ENCODE results near the gene RFX2.

RFX2 gene

DNA sequence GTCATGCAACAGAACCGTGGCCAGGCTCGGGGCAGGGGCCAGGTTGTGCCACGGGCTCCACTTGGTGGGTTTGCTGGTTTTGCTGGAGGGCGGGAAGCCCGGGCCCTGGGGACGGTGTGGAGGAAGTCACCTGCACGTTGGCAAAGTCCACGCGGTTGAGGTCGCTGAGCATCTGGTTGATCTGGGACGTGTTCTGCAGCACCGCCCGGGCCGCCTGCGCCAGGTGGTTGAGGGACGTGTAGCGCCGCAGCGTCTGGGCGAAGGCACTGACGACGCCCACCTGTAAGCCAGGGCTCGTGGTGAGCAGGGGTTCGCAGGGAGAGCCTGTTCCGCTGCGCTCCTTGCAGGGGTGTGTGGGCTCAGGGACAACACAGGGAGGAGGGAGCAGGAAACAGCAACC is 107.7 kb downstream of the RFX2 start:
- H3K9me3 ChIP-seq (ENCODE audit: control insufficient read depth, low read length) = no peaks in the 10 kb centered on the region
- H3K4me3 ChIP-seq (ENCODE audit: low read length) = no peak overlapping the region
- no peaks in the 10 kb centered on the region for H3K27me3 ChIP-seq (replicated peaks; ENCODE audit: control insufficient read depth, insufficient read depth, low read length)
- no peak for DNase-seq (ENCODE audit: low read depth)
- peaks cover 51% of the 10 kb centered on the region for H3K36me3 ChIP-seq (ENCODE audit: control insufficient read depth, insufficient read depth, low read length, severe bottlenecking)
- H3K4me1 ChIP-seq (ENCODE audit: control insufficient read depth, insufficient read depth, low read length) = no peaks in the 10 kb centered on the region
- no peak overlapping the region for H3K9ac ChIP-seq (ENCODE audit: low read length)

DNA sequence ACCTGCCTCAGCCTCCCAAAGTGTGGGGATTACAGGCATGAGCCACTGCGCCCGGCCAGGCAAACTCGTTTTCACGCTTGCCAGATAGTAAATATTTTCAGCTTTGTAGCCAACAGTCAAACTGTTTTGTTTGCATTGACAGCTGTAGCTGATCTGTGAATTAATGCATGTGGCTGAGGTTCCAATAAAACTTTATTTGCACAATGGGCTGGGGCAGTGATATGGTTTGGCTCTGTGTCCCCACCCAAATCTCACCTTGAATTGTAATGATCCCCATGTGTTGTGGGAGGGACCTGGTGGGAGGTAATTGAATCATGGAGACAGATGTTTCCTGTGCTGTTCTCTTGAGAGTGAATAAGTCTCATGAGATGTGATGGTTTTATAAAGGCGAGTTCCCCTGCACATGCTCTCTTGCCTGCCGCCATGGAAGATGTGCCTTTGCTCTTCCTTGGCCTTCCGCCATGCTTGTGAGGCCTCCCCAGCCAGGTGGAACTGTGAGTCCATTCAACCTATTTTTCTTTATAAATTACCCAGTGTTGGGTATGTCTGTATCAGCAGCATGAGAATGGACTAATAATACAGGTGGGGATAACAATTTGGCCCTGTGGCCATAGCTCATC is 110.0 kb downstream of the RFX2 start:
- no peak for DNase-seq (ENCODE audit: low read depth)
- H3K9ac ChIP-seq (ENCODE audit: low read length) = no peak overlapping the region
- H3K4me1 ChIP-seq (ENCODE audit: control insufficient read depth, insufficient read depth, low read length) = no peaks in the 10 kb centered on the region
- H3K27me3 ChIP-seq (replicated peaks; ENCODE audit: control insufficient read depth, insufficient read depth, low read length) = no peaks in the 10 kb centered on the region
- no peak overlapping the region for H3K4me3 ChIP-seq (ENCODE audit: low read length)
- H3K9me3 ChIP-seq (ENCODE audit: control insufficient read depth, low read length) = no peaks in the 10 kb centered on the region
- peaks cover 52% of the 10 kb centered on the region for H3K36me3 ChIP-seq (ENCODE audit: control insufficient read depth, insufficient read depth, low read length, severe bottlenecking)

GRCh38 chr19:5999693-6000092 is 110.6 kb downstream of the RFX2 start:
- Histone ChIP-seq H3K27me3 (replicated peaks; ENCODE audit: control insufficient read depth, insufficient read depth, low read length) (no peaks in the 10 kb centered on the region), H3K4me1 (ENCODE audit: control insufficient read depth, insufficient read depth, low read length) (no peaks in the 10 kb centered on the region), H3K4me3 (ENCODE audit: low read length) (no peak overlapping the region), H3K9ac (ENCODE audit: low read length) (no peak overlapping the region), H3K36me3 (ENCODE audit: control insufficient read depth, insufficient read depth, low read length, severe bottlenecking) (peaks cover 52% of the 10 kb centered on the region), H3K9me3 (ENCODE audit: control insufficient read depth, low read length) (no peaks in the 10 kb centered on the region)
- no peak for DNase-seq (ENCODE audit: low read depth)

GRCh38 chr19:5997371-5997770 is 112.9 kb downstream of the RFX2 start:
- H3K27me3 ChIP-seq (replicated peaks; ENCODE audit: control insufficient read depth, insufficient read depth, low read length) = no peaks in the 10 kb centered on the region
- H3K4me1 ChIP-seq (ENCODE audit: control insufficient read depth, insufficient read depth, low read length) = no peaks in the 10 kb centered on the region
- H3K9me3 ChIP-seq (ENCODE audit: control insufficient read depth, low read length) = no peaks in the 10 kb centered on the region
- H3K9ac ChIP-seq (ENCODE audit: low read length) = no peak overlapping the region
- H3K4me3 ChIP-seq (ENCODE audit: low read length) = no peak overlapping the region
- DNase-seq (ENCODE audit: low read depth) = no peak
- H3K36me3 ChIP-seq (ENCODE audit: control insufficient read depth, insufficient read depth, low read length, severe bottlenecking) = peaks cover 39% of the 10 kb centered on the region

- Histone ChIP-seq H3K36me3 (ENCODE audit: control insufficient read depth, insufficient read depth, low read length, severe bottlenecking) (peaks cover 37% of the 10 kb centered on the region), H3K9me3 (ENCODE audit: control insufficient read depth, low read length) (no peaks in the 10 kb centered on the region)
- DNase-seq (ENCODE audit: low read depth) = no peak
Measured at GRCh38 chr19:5996623-5997320, 113.5 kb downstream of the RFX2 start.

GRCh38 chr19:5996102-5996501 is 114.2 kb downstream of the RFX2 start:
- peaks cover 33% of the 10 kb centered on the region for H3K36me3 ChIP-seq (ENCODE audit: control insufficient read depth, insufficient read depth, low read length, severe bottlenecking)
- H3K4me3 ChIP-seq (ENCODE audit: low read length) = no peak overlapping the region

More at GRCh38 chr19:5996623-5997320, 113.5 kb downstream of the RFX2 start:
- H3K4me3 ChIP-seq (ENCODE audit: low read length) = no peak overlapping the region
- no peak overlapping the region for H3K9ac ChIP-seq (ENCODE audit: low read length)
- no peaks in the 10 kb centered on the region for H3K4me1 ChIP-seq (ENCODE audit: control insufficient read depth, insufficient read depth, low read length)
- no peaks in the 10 kb centered on the region for H3K27me3 ChIP-seq (replicated peaks; ENCODE audit: control insufficient read depth, insufficient read depth, low read length)

DNA sequence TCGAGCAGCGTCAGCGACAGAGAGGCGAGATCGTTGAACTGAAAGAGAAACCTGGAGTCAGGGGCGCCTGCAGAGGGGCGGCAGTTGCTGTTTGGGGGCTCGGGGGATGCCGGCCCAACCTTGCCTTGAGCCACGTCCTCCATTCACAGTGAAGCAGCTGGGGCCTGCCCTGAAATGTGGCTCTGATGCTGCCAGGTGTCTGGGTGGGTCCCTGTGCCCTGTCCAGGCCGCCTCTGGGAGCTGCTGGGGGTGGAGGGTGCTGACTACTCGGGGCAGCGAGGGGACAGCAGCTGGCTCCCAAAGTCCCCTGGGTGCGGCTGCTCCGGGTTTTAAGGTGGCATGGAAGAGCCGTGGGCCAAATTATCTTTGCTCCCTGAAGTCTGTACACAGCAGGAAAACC is 114.7 kb downstream of the RFX2 start:
- Histone ChIP-seq H3K36me3 (ENCODE audit: control insufficient read depth, insufficient read depth, low read length, severe bottlenecking) (peaks cover 28% of the 10 kb centered on the region), H3K4me1 (ENCODE audit: control insufficient read depth, insufficient read depth, low read length) (no peaks in the 10 kb centered on the region), H3K9me3 (ENCODE audit: control insufficient read depth, low read length) (no peaks in the 10 kb centered on the region), H3K9ac (ENCODE audit: low read length) (no peak overlapping the region), H3K27me3 (replicated peaks; ENCODE audit: control insufficient read depth, insufficient read depth, low read length) (no peaks in the 10 kb centered on the region), H3K4me3 (ENCODE audit: low read length) (no peak overlapping the region)
- no peak for DNase-seq (ENCODE audit: low read depth)

More at GRCh38 chr19:5996102-5996501, 114.2 kb downstream of the RFX2 start:
- Histone ChIP-seq H3K27me3 (replicated peaks; ENCODE audit: control insufficient read depth, insufficient read depth, low read length) (no peaks in the 10 kb centered on the region), H3K9me3 (ENCODE audit: control insufficient read depth, low read length) (no peaks in the 10 kb centered on the region), H3K4me1 (ENCODE audit: control insufficient read depth, insufficient read depth, low read length) (no peaks in the 10 kb centered on the region), H3K9ac (ENCODE audit: low read length) (no peak overlapping the region)
- DNase-seq (ENCODE audit: low read depth) = no peak

DNA sequence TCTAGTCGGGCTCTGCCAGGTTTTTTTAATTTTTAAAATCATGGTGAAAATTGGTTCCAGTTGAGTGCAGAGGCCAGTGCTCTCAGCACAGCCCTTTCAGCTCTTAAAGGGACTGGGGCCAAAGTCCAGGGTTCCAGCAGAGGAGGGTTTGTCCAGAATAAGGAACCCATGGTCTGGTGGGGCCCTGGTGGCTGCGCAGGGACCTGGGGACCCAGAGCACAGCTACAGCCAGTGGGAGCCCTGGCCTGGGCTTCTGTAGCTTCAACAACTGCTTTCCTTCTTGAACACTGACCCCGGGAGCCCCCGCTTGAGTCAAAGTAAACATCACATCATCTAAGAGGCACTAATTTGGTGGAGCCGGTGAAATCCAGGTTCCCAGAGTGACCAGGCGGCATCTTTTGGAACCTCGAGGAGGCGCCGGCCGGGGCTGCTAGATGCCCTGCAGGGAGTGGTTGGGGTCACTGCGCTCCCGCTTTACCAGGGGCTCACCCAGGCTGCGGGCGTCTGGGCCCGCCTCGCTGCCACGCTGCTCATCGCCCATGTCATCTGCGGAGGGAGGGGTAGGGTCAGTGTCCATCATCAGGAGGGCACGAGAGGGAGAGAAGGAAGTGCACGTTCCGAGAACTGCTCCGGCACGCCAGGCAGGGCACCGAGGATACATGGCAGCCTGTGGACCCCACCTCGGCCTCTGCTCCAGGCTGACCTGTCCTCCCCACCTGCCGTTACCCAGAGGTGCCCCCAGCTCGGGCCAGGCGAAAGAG is 115.7 kb downstream of the RFX2 start:
- H3K27me3 ChIP-seq (replicated peaks; ENCODE audit: control insufficient read depth, insufficient read depth, low read length) = no peaks in the 10 kb centered on the region
- H3K9ac ChIP-seq (ENCODE audit: low read length) = no peak overlapping the region

DNA sequence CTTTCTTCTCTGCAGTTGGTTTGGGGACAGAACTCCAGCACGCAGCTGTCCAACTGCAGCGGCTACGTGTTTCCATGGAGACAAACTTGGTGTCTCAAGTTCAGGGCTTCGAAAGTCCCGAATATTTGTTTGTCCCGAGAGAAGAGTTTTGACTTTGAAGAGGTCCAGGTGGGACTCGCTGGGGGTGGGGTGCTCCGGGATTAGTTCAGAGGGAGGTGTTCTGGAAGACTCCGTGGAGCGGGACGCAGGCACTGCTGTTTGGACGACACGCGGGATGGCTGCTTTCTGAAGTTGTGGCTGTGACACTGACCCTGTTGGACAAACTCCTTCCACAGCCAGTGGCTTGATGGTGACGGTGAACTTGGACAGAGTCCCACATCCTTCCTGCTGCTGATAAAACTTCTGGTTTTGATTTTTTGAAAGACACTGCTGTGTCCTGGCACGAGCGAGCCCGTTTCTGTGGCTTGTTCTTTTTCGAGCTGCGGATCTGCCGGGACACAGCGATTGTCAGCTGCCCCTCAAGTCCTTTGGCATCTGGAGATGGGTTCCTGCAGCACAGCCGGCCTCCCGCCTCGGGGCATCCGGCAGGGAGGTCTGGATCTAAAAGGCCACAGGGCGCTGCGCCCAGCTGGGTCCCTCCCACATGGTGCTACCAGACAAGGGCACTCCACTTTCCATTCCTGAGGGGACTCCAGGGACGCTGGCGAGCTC is 116.5 kb downstream of the RFX2 start:
- H3K9ac ChIP-seq (ENCODE audit: low read length) = no peak overlapping the region
- H3K9me3 ChIP-seq (ENCODE audit: control insufficient read depth, low read length) = no peaks in the 10 kb centered on the region
- DNase-seq (ENCODE audit: low read depth) = peak; percentile 48
- H3K36me3 ChIP-seq (ENCODE audit: control insufficient read depth, insufficient read depth, low read length, severe bottlenecking) = peaks cover 16% of the 10 kb centered on the region
- no peaks in the 10 kb centered on the region for H3K4me1 ChIP-seq (ENCODE audit: control insufficient read depth, insufficient read depth, low read length)
- H3K27me3 ChIP-seq (replicated peaks; ENCODE audit: control insufficient read depth, insufficient read depth, low read length) = no peaks in the 10 kb centered on the region
- H3K4me3 ChIP-seq (ENCODE audit: low read length) = no peak overlapping the region

More for the DNA sequence above, 115.7 kb downstream of the RFX2 start:
- Histone ChIP-seq H3K36me3 (ENCODE audit: control insufficient read depth, insufficient read depth, low read length, severe bottlenecking) (peaks cover 19% of the 10 kb centered on the region), H3K4me1 (ENCODE audit: control insufficient read depth, insufficient read depth, low read length) (no peaks in the 10 kb centered on the region), H3K9me3 (ENCODE audit: control insufficient read depth, low read length) (no peaks in the 10 kb centered on the region), H3K4me3 (ENCODE audit: low read length) (no peak overlapping the region)
- no peak for DNase-seq (ENCODE audit: low read depth)

GRCh38 chr19:5993201-5993600 is 117.1 kb downstream of the RFX2 start:
- H3K4me3 ChIP-seq (ENCODE audit: low read length) = no peak overlapping the region
- H3K4me1 ChIP-seq (ENCODE audit: control insufficient read depth, insufficient read depth, low read length) = no peaks in the 10 kb centered on the region
- no peaks in the 10 kb centered on the region for H3K27me3 ChIP-seq (replicated peaks; ENCODE audit: control insufficient read depth, insufficient read depth, low read length)
- H3K36me3 ChIP-seq (ENCODE audit: control insufficient read depth, insufficient read depth, low read length, severe bottlenecking) = peaks cover 16% of the 10 kb centered on the region
- H3K9ac ChIP-seq (ENCODE audit: low read length) = no peak overlapping the region
- DNase-seq (ENCODE audit: low read depth) = no peak
- H3K9me3 ChIP-seq (ENCODE audit: control insufficient read depth, low read length) = no peaks in the 10 kb centered on the region

DNA sequence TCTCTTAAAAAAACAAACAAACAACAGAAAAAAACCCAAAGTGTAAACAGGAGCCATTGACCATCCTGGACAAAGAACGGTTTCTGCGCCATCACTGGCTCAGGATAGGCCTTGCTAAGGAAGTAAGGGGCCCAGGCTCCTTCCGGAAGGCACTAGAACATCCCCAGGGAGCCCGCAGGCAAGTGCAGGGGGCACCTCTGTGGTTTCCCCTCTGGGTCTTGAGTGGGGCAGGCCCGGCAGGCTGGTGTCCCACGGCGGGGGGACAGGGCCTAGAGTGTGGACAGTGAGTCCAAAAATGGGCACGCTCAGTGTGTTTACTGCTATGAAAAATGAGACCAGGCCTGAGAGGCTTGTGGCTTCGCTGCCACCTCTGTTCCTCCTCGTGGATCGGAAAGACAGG is 117.5 kb downstream of the RFX2 start:
- H3K36me3 ChIP-seq (ENCODE audit: control insufficient read depth, insufficient read depth, low read length, severe bottlenecking) = peaks cover 16% of the 10 kb centered on the region
- no peaks in the 10 kb centered on the region for H3K4me1 ChIP-seq (ENCODE audit: control insufficient read depth, insufficient read depth, low read length)
- no peaks in the 10 kb centered on the region for H3K9me3 ChIP-seq (ENCODE audit: control insufficient read depth, low read length)
- H3K9ac ChIP-seq (ENCODE audit: low read length) = no peak overlapping the region
- H3K27me3 ChIP-seq (replicated peaks; ENCODE audit: control insufficient read depth, insufficient read depth, low read length) = no peaks in the 10 kb centered on the region
- no peak overlapping the region for H3K4me3 ChIP-seq (ENCODE audit: low read length)
- DNase-seq (ENCODE audit: low read depth) = no peak

Data from adipocyte (in vitro differentiated cells).